Measurements from ENCODE around the gene SLC7A10.

SLC7A10 gene

GRCh38 chr19:33225458-33225926, at the start of gene SLC7A10:
SLC7A10 (minus strand) TSS chr19:33225850; CDS start chr19:33225703, 147 bp downstream.
- peaks cover 34% of the 10 kb centered on the region for H3K27me3 ChIP-seq (ENCODE audit: control insufficient read depth, insufficient read depth, low read length)
- no peaks in the 10 kb centered on the region for H3K36me3 ChIP-seq (ENCODE audit: control insufficient read depth, insufficient read depth, low read length)
- H3K4me3 ChIP-seq (ENCODE audit: low read depth, low read length) = peak within 1 kb of the TSS; percentile 65
- no peaks in the 10 kb centered on the region for H3K9me3 ChIP-seq (ENCODE audit: control insufficient read depth, insufficient read depth, low read length)
- H3K9ac ChIP-seq (ENCODE audit: low read depth, low read length) = no peak within 1 kb of the TSS
- H3K4me1 ChIP-seq (ENCODE audit: control insufficient read depth, insufficient read depth, low read length) = peaks cover 3% of the 10 kb centered on the region

DNA sequence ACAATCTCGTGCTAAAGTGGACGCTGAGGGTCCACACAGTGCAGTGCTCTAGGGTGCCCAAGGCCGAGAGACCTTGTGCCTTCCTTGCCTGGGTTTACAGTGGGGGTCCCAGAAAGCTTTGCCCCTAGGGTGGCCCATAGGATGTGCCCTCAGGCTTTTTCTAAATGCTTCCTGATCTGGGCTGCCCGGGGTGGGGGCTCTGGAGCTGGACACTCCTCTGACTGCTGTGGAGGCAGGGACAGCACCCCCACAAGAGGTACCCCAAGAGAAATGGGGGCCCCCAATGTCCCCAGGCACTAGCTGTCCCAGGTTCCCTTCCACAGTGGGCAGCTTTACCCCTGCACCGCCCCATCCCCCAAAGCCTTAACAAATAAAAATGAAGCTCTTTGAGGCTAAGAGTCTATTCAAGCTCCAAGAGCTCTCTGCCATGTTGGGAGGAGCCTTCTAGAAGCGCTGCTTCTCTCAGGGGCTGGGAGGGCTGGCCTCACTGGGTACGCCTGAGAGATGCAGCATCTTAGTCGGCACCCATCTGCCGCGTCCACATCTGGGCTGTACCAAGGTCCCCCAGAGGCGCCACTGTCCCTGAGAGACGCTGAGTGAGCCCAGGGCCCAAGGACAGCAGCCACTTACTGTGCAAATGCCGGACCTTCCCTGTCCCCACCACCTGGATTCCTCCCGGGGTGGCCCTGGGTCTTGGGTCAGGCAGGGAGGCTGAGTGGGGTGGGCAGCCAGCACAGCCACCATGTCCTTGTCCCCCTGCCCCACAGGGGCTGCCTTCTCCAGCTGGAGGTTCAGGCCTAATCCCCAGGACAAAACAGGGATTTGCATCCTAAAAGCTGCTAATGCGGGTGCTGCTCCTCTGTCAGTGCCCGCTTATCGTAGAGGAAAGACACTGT, 49.3 kb upstream of the SLC7A10 start:
- Histone ChIP-seq H3K27me3 (ENCODE audit: control insufficient read depth, insufficient read depth, low read length) (no peaks in the 10 kb centered on the region), H3K4me1 (ENCODE audit: control insufficient read depth, insufficient read depth, low read length) (peaks cover 2% of the 10 kb centered on the region), H3K9ac (ENCODE audit: low read depth, low read length) (no peak overlapping the region), H3K9me3 (ENCODE audit: control insufficient read depth, insufficient read depth, low read length) (no peaks in the 10 kb centered on the region), H3K36me3 (ENCODE audit: control insufficient read depth, insufficient read depth, low read length) (no peaks in the 10 kb centered on the region), H3K4me3 (ENCODE audit: low read depth, low read length) (no peak overlapping the region)

DNA sequence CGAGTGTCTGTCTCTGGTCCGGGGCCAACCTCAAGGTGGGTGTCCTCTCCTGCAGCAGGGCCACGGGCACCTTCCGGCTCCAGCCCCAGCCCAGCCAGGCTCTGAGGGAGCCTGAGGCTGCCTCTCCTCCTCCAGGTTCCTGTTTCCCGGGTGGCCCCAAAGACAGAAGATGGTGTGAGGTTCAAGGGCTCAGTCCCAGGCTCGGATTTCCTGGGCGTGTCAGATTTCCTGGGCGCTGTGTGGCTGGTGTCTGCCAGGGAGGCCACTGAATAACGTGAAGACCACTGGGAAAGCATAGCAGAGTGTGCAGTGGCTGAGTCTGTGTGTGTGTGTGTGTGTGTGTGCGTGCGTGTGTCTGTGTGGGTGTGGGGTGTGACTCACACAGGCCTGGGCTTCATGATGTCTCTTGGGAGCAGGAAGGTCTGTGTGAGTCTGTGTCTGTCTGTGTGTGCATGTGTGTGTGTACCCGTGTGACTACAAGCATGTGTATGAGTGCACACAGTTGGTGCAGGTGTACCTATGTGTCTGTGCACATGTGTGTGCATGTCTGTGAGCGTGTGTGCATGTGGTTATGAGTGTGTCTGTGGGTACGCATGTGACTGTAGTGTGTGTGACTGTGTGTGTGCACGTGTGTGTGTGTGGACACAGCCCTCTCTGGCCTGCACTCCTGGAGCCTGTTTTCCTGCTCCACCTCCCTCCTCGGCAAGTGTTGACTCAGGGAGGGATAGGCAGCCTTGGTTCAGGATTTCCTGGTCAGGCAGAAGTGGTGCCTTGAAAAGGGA, 48.4 kb upstream of the SLC7A10 start:
- Histone ChIP-seq H3K27me3 (ENCODE audit: control insufficient read depth, insufficient read depth, low read length) (no peaks in the 10 kb centered on the region), H3K9me3 (ENCODE audit: control insufficient read depth, insufficient read depth, low read length) (no peaks in the 10 kb centered on the region), H3K9ac (ENCODE audit: low read depth, low read length) (no peak overlapping the region), H3K4me3 (ENCODE audit: low read depth, low read length) (no peak overlapping the region), H3K4me1 (ENCODE audit: control insufficient read depth, insufficient read depth, low read length) (peaks cover 2% of the 10 kb centered on the region), H3K36me3 (ENCODE audit: control insufficient read depth, insufficient read depth, low read length) (no peaks in the 10 kb centered on the region)

DNA sequence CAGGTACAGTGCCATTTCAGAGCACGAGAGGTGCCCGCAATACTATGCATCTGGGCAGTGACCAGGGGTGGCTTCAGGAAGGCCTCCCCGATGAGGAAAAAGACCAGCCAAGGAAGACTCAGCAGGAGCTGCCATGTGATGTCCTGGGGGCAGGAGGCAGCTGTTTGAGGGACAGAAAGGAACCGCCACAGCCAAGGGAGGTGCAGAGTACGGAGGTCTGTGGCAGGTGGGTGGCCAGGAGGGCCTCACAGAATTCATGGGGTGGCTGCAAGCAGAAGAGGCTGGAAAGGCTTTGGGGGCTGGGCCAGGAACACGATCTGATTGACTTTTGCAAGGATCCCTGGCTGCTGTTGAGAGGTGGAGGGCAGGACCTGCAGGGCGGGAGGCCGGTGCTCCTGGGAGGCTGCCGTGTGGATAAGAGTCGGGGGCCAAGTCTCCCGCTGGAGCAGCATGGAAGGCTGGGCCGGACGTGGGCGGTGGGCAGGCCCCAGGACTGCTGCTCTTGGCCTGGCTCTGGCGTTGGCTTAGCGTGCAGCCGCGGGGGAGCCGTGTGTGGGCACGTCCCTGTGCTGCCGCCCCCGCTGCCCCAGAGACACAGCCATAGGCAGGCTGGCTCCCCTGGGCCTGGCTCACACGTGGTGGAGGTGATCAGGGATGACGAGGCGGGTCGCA, 47.6 kb upstream of the SLC7A10 start:
- peaks cover 2% of the 10 kb centered on the region for H3K4me1 ChIP-seq (ENCODE audit: control insufficient read depth, insufficient read depth, low read length)
- no peaks in the 10 kb centered on the region for H3K9me3 ChIP-seq (ENCODE audit: control insufficient read depth, insufficient read depth, low read length)
- no peaks in the 10 kb centered on the region for H3K27me3 ChIP-seq (ENCODE audit: control insufficient read depth, insufficient read depth, low read length)
- no peak overlapping the region for H3K4me3 ChIP-seq (ENCODE audit: low read depth, low read length)
- H3K9ac ChIP-seq (ENCODE audit: low read depth, low read length) = no peak overlapping the region
- no peaks in the 10 kb centered on the region for H3K36me3 ChIP-seq (ENCODE audit: control insufficient read depth, insufficient read depth, low read length)

- peaks cover 2% of the 10 kb centered on the region for H3K4me1 ChIP-seq (ENCODE audit: control insufficient read depth, insufficient read depth, low read length)
- H3K36me3 ChIP-seq (ENCODE audit: control insufficient read depth, insufficient read depth, low read length) = no peaks in the 10 kb centered on the region
- no peak overlapping the region for H3K4me3 ChIP-seq (ENCODE audit: low read depth, low read length)
- no peaks in the 10 kb centered on the region for H3K27me3 ChIP-seq (ENCODE audit: control insufficient read depth, insufficient read depth, low read length)
- no peak overlapping the region for H3K9ac ChIP-seq (ENCODE audit: low read depth, low read length)
- H3K9me3 ChIP-seq (ENCODE audit: control insufficient read depth, insufficient read depth, low read length) = no peaks in the 10 kb centered on the region
Observed at GRCh38 chr19:33271246-33272021, 45.8 kb upstream of the SLC7A10 start.

GRCh38 chr19:33270769-33271168, 45.1 kb upstream of the SLC7A10 start:
- Histone ChIP-seq H3K9me3 (ENCODE audit: control insufficient read depth, insufficient read depth, low read length) (no peaks in the 10 kb centered on the region), H3K36me3 (ENCODE audit: control insufficient read depth, insufficient read depth, low read length) (no peaks in the 10 kb centered on the region), H3K9ac (ENCODE audit: low read depth, low read length) (no peak overlapping the region), H3K27me3 (ENCODE audit: control insufficient read depth, insufficient read depth, low read length) (no peaks in the 10 kb centered on the region), H3K4me3 (ENCODE audit: low read depth, low read length) (no peak overlapping the region), H3K4me1 (ENCODE audit: control insufficient read depth, insufficient read depth, low read length) (peaks cover 2% of the 10 kb centered on the region)

GRCh38 chr19:33269016-33269415, 43.4 kb upstream of the SLC7A10 start:
- Histone ChIP-seq H3K4me3 (ENCODE audit: low read depth, low read length) (no peak overlapping the region), H3K9me3 (ENCODE audit: control insufficient read depth, insufficient read depth, low read length) (no peaks in the 10 kb centered on the region), H3K4me1 (ENCODE audit: control insufficient read depth, insufficient read depth, low read length) (no peaks in the 10 kb centered on the region), H3K36me3 (ENCODE audit: control insufficient read depth, insufficient read depth, low read length) (no peaks in the 10 kb centered on the region), H3K9ac (ENCODE audit: low read depth, low read length) (no peak overlapping the region), H3K27me3 (ENCODE audit: control insufficient read depth, insufficient read depth, low read length) (no peaks in the 10 kb centered on the region)

GRCh38 chr19:33268162-33268991, 42.7 kb upstream of the SLC7A10 start:
- no peaks in the 10 kb centered on the region for H3K36me3 ChIP-seq (ENCODE audit: control insufficient read depth, insufficient read depth, low read length)
- H3K9me3 ChIP-seq (ENCODE audit: control insufficient read depth, insufficient read depth, low read length) = no peaks in the 10 kb centered on the region
- H3K4me3 ChIP-seq (ENCODE audit: low read depth, low read length) = no peak overlapping the region
- no peaks in the 10 kb centered on the region for H3K4me1 ChIP-seq (ENCODE audit: control insufficient read depth, insufficient read depth, low read length)
- H3K27me3 ChIP-seq (ENCODE audit: control insufficient read depth, insufficient read depth, low read length) = no peaks in the 10 kb centered on the region
- H3K9ac ChIP-seq (ENCODE audit: low read depth, low read length) = no peak overlapping the region

DNA sequence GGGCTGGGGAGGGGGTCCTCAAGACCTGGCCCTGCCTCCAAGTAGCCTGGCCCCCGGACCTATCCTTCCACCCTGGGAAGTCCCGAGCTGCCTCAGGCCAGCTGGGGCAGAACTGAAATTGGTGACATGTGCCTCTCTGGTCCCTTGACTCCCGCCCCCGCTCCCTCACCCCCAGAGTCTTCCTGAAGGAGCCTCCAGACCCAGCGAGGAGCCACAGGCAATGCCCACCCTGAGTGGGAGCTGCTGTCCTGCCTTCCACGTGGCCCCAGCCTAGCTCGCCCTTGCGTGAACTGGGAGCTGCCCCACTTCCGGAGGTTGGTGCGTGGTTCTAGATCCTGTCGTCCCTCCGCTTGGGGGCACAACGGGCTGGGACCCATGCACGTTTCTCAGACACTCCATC, 42.1 kb upstream of the SLC7A10 start:
- H3K9ac ChIP-seq (ENCODE audit: low read depth, low read length) = no peak overlapping the region

GRCh38 chr19:33266974-33267484, 41.4 kb upstream of the SLC7A10 start:
- Histone ChIP-seq H3K36me3 (ENCODE audit: control insufficient read depth, insufficient read depth, low read length) (no peaks in the 10 kb centered on the region), H3K4me1 (ENCODE audit: control insufficient read depth, insufficient read depth, low read length) (no peaks in the 10 kb centered on the region), H3K4me3 (ENCODE audit: low read depth, low read length) (no peak overlapping the region), H3K9ac (ENCODE audit: low read depth, low read length) (no peak overlapping the region), H3K27me3 (ENCODE audit: control insufficient read depth, insufficient read depth, low read length) (no peaks in the 10 kb centered on the region), H3K9me3 (ENCODE audit: control insufficient read depth, insufficient read depth, low read length) (no peaks in the 10 kb centered on the region)

More for the DNA sequence above, 42.1 kb upstream of the SLC7A10 start:
- H3K9me3 ChIP-seq (ENCODE audit: control insufficient read depth, insufficient read depth, low read length) = no peaks in the 10 kb centered on the region
- H3K4me3 ChIP-seq (ENCODE audit: low read depth, low read length) = no peak overlapping the region
- no peaks in the 10 kb centered on the region for H3K27me3 ChIP-seq (ENCODE audit: control insufficient read depth, insufficient read depth, low read length)
- H3K36me3 ChIP-seq (ENCODE audit: control insufficient read depth, insufficient read depth, low read length) = no peaks in the 10 kb centered on the region
- no peaks in the 10 kb centered on the region for H3K4me1 ChIP-seq (ENCODE audit: control insufficient read depth, insufficient read depth, low read length)

Measured in iPS-15b (cell line).